GM10266 (cell line): Measurements from ENCODE around the gene RNF212B.
"Not testable (repeated sequence)": the region's sequence is repeated elsewhere in the genome, so short reads cannot be mapped to it uniquely, and the experiment has no call there.

Experiments
- DNase-seq: peaks from one replicate; pipeline ENCODE4 v3.0.0; 2012; ENCODE audit errors: extremely low spot score
- TF ChIP-seq, protein P1 (sequence below): IDR thresholded peaks from 2 replicates; pipeline ENCODE4 v1.5.1; 2012; ENCODE audit warnings: mild to moderate bottlenecking, low read depth; ENCODE audit not compliant: control insufficient read depth, insufficient read depth; ENCODE audit errors: missing control alignments

The RNF212B gene, protein sequence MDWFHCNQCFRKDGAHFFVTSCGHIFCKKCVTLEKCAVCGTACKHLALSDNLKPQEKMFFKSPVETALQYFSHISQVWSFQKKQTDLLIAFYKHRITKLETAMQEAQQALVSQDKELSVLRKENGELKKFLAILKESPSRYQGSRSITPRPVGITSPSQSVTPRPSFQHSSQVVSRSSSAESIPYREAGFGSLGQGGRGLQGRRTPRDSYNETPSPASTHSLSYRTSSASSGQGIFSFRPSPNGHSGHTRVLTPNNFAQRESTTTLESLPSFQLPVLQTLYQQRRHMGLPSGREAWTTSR

GRCh38 chr14:23237772-23238594 lies at the start of gene RNF212B:
RNF212B (plus strand) TSS chr14:23237936; CDS start chr14:23240346, 2,410 bp downstream.
- TF ChIP-seq, protein P1, sequence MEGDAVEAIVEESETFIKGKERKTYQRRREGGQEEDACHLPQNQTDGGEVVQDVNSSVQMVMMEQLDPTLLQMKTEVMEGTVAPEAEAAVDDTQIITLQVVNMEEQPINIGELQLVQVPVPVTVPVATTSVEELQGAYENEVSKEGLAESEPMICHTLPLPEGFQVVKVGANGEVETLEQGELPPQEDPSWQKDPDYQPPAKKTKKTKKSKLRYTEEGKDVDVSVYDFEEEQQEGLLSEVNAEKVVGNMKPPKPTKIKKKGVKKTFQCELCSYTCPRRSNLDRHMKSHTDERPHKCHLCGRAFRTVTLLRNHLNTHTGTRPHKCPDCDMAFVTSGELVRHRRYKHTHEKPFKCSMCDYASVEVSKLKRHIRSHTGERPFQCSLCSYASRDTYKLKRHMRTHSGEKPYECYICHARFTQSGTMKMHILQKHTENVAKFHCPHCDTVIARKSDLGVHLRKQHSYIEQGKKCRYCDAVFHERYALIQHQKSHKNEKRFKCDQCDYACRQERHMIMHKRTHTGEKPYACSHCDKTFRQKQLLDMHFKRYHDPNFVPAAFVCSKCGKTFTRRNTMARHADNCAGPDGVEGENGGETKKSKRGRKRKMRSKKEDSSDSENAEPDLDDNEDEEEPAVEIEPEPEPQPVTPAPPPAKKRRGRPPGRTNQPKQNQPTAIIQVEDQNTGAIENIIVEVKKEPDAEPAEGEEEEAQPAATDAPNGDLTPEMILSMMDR, result peak; percentile 8
- peak; percentile 86 for DNase-seq

DNA sequence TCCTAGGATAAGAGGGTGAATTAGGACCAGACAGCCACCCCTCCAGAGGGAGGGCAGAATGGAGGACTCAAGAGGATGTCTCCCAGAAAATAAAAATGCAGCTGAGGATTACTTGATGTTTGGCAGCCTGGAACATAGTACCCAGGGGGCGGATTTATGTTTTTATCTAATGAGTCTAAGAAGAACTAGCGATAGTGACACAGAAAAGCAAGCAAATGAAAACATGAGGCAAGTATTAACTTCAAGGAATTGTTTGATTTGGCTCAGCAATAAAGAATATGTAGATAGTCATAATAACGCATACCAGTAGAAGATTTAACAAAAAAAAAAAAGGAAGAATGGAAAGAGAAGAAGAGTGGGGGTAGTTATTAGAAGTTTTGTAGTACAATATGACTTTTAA lies 44.3 kb upstream of the RNF212B start:
- no peak for DNase-seq
- TF ChIP-seq, protein P1, result no peak

- TF ChIP-seq, protein P1, result no peak
- DNase-seq, result no peak
Observed at GRCh38 chr14:23195552-23196101, 42.1 kb upstream of the RNF212B start.

GRCh38 chr14:23196487-23196886 lies 41.2 kb upstream of the RNF212B start:
- not testable (repeated sequence) for DNase-seq

DNA sequence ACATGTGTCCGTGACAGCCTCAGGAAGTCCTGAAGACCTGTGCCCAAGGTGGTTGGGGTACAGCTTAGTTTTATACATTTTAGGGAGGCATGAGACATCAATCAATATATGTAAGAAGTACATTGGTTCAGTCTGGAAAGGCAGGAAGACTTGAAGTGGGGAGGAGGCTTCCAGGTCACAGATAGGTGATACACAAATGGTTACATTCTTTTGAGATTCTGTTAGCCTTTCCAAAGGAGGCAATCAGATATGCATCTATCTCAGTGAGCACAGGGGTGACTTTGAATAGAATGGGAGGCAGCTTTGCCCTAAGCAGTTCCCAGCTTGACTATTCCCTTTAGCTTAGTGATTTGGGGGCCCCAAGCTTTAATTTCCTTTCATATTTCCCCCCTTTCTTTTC lies 38.6 kb upstream of the RNF212B start:
- not testable (repeated sequence) for DNase-seq

- TF ChIP-seq, protein P1, result no peak
- no peak for DNase-seq
Observed at GRCh38 chr14:23202001-23202400, 35.7 kb upstream of the RNF212B start.

- TF ChIP-seq, protein P1, result no peak
- no peak for DNase-seq
Observed at GRCh38 chr14:23206422-23207145, 31.2 kb upstream of the RNF212B start.
